ENCODE results near the gene OR10H2. TPM values are rescaled to one million over a fixed set of nuclear protein-coding genes. Genes with fewer than 3 reads are reported as not detected.
A peak's percentile ranks its signal among the peaks of the same experiment; 100 is the strongest.
"Not testable (repeated sequence)": the region's sequence is repeated elsewhere in the genome, so short reads cannot be mapped to it uniquely, and the experiment has no call there.

Gene OR10H2
- total RNA-seq, result not detected

- DNase-seq, result no peak
Observed at GRCh38 chr19:15727724-15728123, at the start of gene OR10H2. Gene OR10H2, plus strand, starts transcription at chr19:15728024. Its CDS starts 20 bp downstream, at chr19:15728044.

DNA sequence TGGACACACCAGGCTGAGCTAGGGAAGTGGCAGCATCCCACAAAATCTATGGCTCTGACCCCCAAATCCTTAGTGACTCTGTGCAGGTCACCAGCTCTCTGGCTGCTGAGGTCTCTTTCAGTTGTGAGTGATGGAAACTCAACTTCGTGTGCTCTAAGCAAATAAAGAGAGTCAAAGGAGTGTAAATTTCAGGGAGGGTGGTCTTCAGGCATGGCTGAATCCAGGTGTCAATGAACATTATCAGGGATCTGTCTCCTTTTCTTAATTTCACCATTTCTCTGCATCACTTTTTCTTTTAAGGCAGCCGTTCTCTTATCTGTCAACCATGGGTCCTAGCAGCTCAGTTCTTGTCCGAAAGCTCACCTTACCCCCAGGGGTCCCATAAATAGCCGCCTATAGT is 48.7 kb upstream of the OR10H2 start:
- no peak for DNase-seq

DNA sequence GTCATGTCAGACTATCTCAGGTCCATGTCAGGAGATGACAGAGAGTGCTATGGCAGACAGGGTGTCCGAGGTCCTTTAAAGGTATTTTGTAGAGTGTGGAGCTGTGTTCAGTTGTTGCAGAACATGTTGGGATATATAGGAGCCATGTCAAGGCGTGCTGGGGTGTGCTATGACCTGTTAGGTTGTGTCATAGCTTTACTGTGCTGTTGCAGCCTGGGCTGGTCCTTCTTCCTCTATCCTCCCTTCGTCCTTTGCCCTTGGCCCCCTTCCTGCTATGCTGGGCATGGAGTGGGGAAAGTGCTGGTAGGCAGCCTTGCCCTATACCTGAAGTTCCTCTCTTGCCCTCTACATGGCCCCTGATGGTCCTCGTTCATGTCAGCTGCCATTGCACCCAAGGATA is 48.0 kb upstream of the OR10H2 start:
- not testable (repeated sequence) for DNase-seq

GRCh38 chr19:15680478-15681322 is 47.1 kb upstream of the OR10H2 start:
- no peak for DNase-seq

- no peak for DNase-seq
Observed at GRCh38 chr19:15683411-15683810, 44.4 kb upstream of the OR10H2 start.

- DNase-seq, result no peak
Observed at GRCh38 chr19:15684828-15685227, 43.0 kb upstream of the OR10H2 start.

- no peak for DNase-seq
Observed at GRCh38 chr19:15696654-15697194, 31.1 kb upstream of the OR10H2 start.

DNA sequence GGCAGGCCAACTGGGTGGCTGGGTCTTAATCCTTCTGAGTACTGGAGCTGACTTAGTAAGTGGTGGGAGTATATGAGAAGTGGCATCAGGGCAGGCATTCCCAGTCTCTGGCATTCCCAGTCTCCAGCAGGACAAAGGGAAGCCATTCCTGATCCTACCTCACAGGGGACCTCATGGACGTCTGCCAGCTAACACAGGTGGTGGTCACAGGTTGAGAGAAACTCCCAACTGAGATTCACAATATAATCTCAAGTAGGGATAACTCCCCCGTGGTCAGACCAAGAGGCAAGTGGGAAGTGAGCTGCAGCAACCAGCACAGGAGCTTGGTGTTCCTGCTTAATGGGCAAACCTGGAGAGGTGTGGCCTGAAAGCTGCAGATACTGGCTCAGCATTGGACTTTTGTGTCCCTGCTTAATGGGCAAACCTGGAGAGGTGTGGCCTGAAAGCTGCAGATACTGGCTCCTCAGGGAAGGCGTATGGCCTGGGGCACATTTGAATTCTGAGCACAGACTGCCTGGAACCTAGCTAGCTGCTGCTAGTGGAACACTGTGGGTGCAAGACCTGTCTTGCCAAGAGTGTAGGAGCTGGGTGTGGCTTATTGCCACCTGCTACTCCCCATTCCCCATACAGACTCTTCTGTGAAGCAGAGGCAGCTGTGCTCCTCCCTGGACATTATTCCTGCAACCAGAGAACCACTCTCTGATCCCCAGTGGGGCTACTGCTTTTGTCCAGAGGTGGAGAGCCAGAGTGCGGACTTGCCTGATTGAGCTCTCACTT is 25.9 kb upstream of the OR10H2 start:
- DNase-seq, result no peak

DNA sequence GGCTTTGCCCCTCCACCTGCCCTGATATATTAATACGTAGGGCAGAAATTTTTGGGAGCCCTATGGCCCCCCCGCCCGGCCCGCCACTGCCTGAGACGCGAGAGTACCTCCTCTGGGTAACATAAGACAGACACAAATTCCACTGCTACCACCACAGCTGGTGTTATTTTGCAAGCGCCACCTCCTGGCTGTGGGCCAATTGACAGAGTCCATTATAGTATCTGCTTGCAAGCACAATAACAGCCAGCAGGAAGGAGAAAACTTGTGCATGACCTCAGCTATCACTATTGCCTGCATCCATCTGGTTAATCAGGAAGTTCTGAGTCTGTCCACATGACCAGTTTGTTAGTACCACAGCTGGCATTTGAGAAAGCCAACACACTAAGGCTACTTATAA is 25.3 kb upstream of the OR10H2 start:
- peak; percentile 51 for DNase-seq

DNA sequence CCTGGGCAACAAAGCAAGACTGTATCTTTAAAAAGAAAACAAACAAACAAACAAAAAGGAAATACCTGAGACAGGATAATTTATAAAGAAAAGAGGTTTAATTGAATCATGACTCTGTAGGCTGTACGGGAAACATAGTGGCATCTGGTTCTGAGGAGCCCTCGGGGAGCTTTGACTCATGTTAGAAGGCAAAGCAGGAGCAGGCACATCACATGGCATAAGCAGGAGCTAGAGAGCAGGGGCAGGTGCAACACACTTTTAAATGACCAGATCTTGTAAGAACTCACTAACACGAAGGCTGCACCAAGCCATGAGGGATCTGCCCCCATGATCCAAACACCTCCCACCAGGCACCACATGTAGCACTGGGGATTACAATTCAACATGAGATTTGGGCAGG is 13.2 kb upstream of the OR10H2 start:
- DNase-seq, result no peak

DNA sequence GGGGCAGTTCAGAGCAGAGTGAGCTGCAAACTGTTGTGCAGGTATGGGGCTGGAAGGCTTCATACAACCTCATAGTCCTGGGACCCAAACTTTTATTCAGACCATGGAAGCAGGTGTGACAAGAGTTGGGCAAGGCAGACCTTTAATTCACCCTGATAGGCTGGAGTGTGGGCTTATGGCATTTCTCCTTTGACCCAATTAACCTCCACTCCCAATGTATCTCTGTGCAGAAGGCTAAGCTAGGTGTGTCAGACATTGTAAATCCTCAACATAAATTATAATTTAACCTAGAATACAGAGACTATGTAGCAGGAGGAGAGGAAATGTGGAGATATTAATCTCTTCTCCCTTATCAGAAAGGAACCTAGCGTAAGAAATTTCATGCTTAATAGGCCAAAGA is 12.2 kb upstream of the OR10H2 start:
- no peak for DNase-seq

GRCh38 chr19:15717809-15718208 is 10.0 kb upstream of the OR10H2 start:
- no peak for DNase-seq

GRCh38 chr19:15721268-15721667 is 6.6 kb upstream of the OR10H2 start:
- DNase-seq, result no peak

GRCh38 chr19:15722956-15723355 is 4.9 kb upstream of the OR10H2 start:
- DNase-seq, result no peak

GRCh38 chr19:15730538-15730937 is 2.7 kb downstream of the OR10H2 start:
- DNase-seq, result no peak

- no peak for DNase-seq
Observed at GRCh38 chr19:15732388-15732787, 4.6 kb downstream of the OR10H2 start.

DNA sequence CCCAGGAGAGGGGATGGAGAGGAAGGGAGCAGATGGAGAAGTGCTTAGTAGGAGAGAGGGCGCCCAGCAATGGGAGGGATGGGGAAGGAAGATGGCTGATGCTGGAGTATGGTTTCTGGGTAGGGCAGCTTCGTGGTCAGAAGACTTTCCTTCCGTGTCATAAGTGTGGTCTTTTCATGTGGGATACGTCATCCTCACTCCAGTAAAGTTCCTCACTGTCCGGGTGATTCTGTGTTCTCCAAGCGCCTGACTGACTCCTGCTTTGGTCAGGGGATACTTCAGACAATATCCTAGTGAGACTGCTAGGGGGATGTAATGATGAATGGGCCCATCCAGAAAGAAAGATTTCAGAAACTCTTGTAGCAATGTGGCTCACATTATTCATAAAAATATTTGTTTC is 6.1 kb downstream of the OR10H2 start:
- DNase-seq, result no peak

GRCh38 chr19:15737722-15738121 is 9.9 kb downstream of the OR10H2 start, which contains the start of gene OR10H3:
Gene OR10H3, plus strand, starts transcription at chr19:15737985. Its CDS starts 3,408 bp downstream, at chr19:15741393.
- no peak for DNase-seq

DNA sequence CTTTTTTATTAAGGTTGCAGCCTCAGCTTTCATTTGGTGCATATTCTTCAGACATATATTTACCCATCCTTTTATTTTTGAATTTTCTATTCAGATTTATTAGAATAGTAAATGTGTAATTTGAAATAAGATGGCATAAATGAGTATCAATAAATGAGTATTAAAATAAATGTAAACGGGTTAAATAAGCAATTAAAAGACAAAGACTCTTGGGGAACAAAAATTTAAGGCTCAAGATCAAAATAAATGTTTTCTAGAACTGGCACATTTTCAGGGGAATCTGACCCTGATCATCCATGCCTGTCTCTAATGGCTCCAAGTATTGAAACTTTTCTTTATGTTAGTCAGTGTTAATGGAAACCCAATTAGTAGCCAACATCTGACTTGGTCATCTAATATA is 13.0 kb downstream of the OR10H2 start:
- DNase-seq, result no peak

DNA sequence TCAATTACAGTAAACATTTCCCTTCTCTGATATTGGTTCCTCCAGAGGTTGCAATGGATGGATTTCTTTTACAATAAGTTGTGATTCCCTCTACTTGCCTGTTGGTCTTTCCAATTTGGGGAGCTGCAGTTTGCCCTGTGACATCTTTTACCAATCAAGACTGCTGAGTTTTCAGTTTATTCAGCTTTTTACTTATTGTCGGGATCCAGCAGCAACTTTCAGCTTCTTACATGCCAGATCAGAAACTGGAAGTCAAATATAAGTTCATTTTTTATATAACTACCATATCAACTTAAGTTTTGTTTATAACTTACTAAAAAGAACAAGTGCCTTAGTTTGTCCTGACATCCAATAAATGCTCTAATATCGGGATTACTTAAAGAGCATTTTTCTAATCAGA is 20.4 kb downstream of the OR10H2 start:
- DNase-seq, result no peak

DNA sequence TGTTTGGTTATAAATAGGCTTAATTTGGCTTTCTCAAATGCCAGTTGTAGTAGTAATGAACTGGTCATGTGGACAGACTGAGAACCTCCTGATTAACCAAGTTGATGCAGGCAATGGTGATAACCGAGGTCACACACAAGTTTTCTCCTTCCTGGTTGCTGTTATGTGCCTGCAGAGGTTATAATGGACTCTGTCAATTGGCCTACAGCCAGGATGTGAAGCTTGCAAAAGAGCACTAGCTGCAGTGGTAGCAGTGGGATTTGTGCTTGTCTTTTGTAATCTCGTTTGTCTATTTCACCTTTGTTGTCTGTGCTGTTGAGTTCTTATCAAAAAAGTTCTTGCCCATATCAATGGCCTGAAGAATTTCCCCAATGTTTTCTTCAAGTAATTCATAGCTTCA is 30.6 kb downstream of the OR10H2 start:
- no peak for DNase-seq

- no peak for DNase-seq
Observed at GRCh38 chr19:15759962-15760565, 32.2 kb downstream of the OR10H2 start.

DNA sequence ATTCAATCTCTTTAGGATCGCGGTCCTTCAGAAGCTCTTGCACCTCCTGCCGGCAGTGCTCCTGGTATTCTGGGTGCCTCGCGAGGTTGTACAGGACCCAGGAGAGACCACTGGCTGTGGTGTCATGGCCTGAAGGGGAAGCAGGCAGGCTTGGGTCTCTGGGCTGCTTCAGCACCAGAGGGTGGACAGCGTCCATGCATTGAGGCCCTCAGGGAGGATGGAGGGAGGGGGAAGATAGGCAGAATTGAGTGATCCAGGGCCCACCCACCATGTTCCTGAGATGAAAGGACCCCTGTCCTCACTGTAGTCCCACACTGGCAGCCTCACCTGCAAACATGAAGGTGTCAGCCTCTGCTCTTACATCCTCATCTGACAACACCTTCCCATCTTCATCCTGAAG is 41.8 kb downstream of the OR10H2 start:
- no peak for DNase-seq
